ENCODE data around the gene LSM2.
"Not testable (repeated sequence)": the region's sequence is repeated elsewhere in the genome, so short reads cannot be mapped to it uniquely, and the experiment has no call there.

Gene LSM2

DNA sequence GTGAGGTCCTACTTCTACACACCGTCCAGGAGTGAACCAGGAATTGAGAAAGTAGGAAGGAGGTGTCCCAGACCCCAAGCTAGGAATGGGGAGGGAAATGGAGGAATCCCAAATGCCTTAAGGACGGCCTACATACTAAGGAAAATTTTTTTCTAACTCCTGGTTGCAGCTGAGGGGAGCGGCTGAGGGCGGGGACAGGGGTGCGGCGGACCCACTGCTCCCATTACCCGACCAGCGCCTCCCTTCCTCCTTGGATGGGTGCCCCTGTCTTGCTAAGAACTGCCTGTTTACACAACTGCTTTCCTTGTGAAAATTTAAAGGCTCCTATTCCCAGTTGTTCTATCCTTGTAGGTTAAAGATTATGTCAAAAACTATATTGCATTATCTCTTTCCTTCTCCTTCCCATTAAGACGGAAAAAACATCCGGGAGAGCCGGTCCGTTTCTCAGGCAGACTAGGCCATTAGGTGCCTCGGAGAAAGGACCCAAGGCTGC is 20.1 kb upstream of the LSM2 start:
- peak overlapping the region; percentile 36 for H2AFZ ChIP-seq (ENCODE audit: low read depth)
- H3K4me1 ChIP-seq (ENCODE audit: low read depth, poor library complexity, severe bottlenecking), result peaks cover 50% of the 10 kb centered on the region
- no peaks in the 10 kb centered on the region for H3K27me3 ChIP-seq (ENCODE audit: insufficient read depth, low read depth)
- peak overlapping the region; percentile 71 for H3K27ac ChIP-seq
- no peaks in the 10 kb centered on the region for H3K36me3 ChIP-seq (ENCODE audit: insufficient read depth)
- TF ChIP-seq, protein P1, sequence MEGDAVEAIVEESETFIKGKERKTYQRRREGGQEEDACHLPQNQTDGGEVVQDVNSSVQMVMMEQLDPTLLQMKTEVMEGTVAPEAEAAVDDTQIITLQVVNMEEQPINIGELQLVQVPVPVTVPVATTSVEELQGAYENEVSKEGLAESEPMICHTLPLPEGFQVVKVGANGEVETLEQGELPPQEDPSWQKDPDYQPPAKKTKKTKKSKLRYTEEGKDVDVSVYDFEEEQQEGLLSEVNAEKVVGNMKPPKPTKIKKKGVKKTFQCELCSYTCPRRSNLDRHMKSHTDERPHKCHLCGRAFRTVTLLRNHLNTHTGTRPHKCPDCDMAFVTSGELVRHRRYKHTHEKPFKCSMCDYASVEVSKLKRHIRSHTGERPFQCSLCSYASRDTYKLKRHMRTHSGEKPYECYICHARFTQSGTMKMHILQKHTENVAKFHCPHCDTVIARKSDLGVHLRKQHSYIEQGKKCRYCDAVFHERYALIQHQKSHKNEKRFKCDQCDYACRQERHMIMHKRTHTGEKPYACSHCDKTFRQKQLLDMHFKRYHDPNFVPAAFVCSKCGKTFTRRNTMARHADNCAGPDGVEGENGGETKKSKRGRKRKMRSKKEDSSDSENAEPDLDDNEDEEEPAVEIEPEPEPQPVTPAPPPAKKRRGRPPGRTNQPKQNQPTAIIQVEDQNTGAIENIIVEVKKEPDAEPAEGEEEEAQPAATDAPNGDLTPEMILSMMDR (conservative IDR thresholded peaks at IDR 0.05; ENCODE audit: low read depth, low read length), result no peak
- H3K9ac ChIP-seq, result peak overlapping the region; percentile 55; the same call in 1 of the 2 replicates
- peak overlapping the region; percentile 79 for H3K4me2 ChIP-seq
- H3K79me2 ChIP-seq (ENCODE audit: insufficient read depth, low read depth), result peaks cover 31% of the 10 kb centered on the region
- no peaks in the 10 kb centered on the region for H4K20me1 ChIP-seq (ENCODE audit: insufficient read depth)
- H3K4me3 ChIP-seq (IDR thresholded peaks at IDR 0.05; ENCODE audit: insufficient read depth, low read depth, low read length), result no peak overlapping the region

DNA sequence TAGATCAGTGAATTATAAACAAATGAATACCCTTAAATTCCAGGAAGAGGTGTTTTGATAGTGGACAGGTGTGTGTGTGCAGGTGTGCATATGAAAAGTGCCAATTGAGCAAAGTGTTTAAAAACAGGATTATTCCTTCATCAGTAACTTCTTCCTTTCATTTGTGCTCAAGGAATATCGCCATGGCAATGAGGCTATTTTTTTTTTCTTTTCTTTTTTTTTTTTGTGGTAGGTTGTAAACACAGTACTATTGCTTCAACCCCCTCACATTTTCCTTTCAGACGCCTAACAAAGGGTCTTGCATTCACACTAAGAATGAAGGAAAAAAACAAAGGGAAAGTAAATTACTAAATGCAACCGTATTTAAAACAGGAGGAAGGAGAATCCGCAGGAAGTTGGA is 18.8 kb upstream of the LSM2 start:
- H3K4me2 ChIP-seq, result peak overlapping the region; percentile 79; the same call in 1 of the 2 replicates
- H3K4me1 ChIP-seq (ENCODE audit: low read depth, poor library complexity, severe bottlenecking), result peaks cover 48% of the 10 kb centered on the region
- peaks cover 18% of the 10 kb centered on the region for H3K79me2 ChIP-seq (ENCODE audit: insufficient read depth, low read depth)
- no peak overlapping the region; the same call in 1 of the 2 replicates for H3K27ac ChIP-seq
- H4K20me1 ChIP-seq (ENCODE audit: insufficient read depth), result no peaks in the 10 kb centered on the region
- H3K9ac ChIP-seq, result no peak overlapping the region
- TF ChIP-seq, protein P1 (conservative IDR thresholded peaks at IDR 0.05; ENCODE audit: low read depth, low read length), result no peak
- no peak overlapping the region for H3K4me3 ChIP-seq (IDR thresholded peaks at IDR 0.05; ENCODE audit: insufficient read depth, low read depth, low read length)
- H3K36me3 ChIP-seq (ENCODE audit: insufficient read depth), result no peaks in the 10 kb centered on the region
- H3K27me3 ChIP-seq (ENCODE audit: insufficient read depth, low read depth), result no peaks in the 10 kb centered on the region
- no peak overlapping the region for H2AFZ ChIP-seq (ENCODE audit: low read depth)

DNA sequence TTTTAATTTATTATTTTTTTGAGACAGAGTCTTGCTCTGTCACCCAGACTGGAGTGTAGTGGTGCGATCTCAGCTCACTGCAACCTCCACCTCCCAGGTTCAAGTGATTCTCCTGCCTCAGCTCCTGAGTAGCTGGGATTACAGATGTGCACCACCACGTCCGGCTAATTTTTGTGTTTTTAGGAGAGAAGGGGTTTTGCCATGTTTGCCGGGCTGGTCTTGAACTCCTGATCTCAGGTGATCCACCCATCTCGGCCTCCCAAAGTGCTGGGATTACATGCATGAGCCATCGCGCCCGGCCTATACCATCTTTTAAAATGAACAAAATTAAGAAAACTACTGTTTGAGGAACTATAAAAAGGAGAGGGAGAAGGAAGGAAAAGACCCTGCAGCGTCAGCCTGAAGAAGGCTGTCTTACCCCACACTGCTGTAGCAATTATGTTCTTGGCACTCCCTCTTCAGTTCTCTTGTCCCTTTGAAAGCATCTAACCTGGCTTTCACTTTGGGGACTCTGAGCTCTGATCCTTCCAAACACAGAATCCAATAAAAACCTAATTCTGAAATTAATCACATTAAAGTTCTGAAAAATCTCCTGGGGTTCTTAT is 16.9 kb upstream of the LSM2 start:
- H3K9ac ChIP-seq; H3K27me3 ChIP-seq (ENCODE audit: insufficient read depth, low read depth); H4K20me1 ChIP-seq (ENCODE audit: insufficient read depth); H3K79me2 ChIP-seq (ENCODE audit: insufficient read depth, low read depth); H3K36me3 ChIP-seq (ENCODE audit: insufficient read depth); H2AFZ ChIP-seq (ENCODE audit: low read depth); H3K4me3 ChIP-seq (IDR thresholded peaks at IDR 0.05; ENCODE audit: insufficient read depth, low read depth, low read length): not testable (repeated sequence)
- peak overlapping the region; percentile 96; the same call in 1 of the 2 replicates for H3K27ac ChIP-seq
- peak overlapping the region; percentile 71; the same call in 1 of the 2 replicates for H3K4me2 ChIP-seq
- peaks cover 49% of the 10 kb centered on the region for H3K4me1 ChIP-seq (ENCODE audit: low read depth, poor library complexity, severe bottlenecking)

DNA sequence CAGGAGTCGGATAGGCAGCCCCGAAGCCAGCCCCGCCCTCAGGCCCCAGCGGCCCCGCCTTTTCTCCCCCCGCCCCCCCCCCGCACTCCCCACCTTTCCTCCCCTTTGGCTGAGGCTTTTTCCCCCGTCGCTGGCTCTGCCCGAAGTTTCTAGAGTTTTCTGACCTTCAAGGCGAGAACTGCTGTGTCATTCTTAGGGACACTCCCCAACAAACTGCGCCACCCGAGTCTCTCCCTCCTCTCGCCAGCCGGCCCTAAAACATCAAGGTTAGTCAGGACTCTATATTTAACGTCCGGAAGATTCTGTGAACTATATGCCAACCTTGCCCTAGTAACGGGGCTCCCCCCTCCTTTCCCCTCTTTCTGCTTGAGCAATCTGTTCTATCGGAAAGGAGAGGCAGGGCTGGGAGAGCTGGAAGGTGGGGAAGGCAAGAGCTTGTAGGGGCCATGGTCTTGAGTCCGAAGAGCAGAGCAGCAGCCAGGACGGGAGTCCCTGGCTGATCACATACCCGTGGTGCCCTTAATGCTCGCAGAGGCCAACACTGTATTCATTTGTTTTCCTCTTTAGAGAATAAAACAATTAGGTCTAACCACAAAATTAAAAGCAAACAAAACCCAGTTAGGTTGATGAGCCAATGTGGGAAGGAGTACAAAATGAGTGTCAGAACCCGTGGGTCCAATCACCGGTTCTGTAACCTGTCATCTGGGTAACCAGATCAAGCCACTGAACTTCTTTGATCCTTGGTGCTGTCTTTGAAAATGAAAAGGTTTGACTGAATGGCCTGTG is 15.5 kb upstream of the LSM2 start:
- peak overlapping the region; percentile 81 for H2AFZ ChIP-seq (ENCODE audit: low read depth)
- peak overlapping the region; percentile 85 for H3K4me2 ChIP-seq
- H3K9ac ChIP-seq, result peak overlapping the region; percentile 92
- H3K4me3 ChIP-seq (IDR thresholded peaks at IDR 0.05; ENCODE audit: insufficient read depth, low read depth, low read length), result no peak overlapping the region
- H3K4me1 ChIP-seq (ENCODE audit: low read depth, poor library complexity, severe bottlenecking), result peaks cover 49% of the 10 kb centered on the region
- no peaks in the 10 kb centered on the region for H4K20me1 ChIP-seq (ENCODE audit: insufficient read depth)
- peaks cover 8% of the 10 kb centered on the region; the same call in 1 of the 2 replicates for H3K79me2 ChIP-seq (ENCODE audit: insufficient read depth, low read depth)
- TF ChIP-seq, protein P1 (conservative IDR thresholded peaks at IDR 0.05; ENCODE audit: low read depth, low read length), result no peak
- no peaks in the 10 kb centered on the region for H3K36me3 ChIP-seq (ENCODE audit: insufficient read depth)
- H3K27ac ChIP-seq, result peak overlapping the region; percentile 96
- no peaks in the 10 kb centered on the region for H3K27me3 ChIP-seq (ENCODE audit: insufficient read depth, low read depth)
